NCI-H1048 (cell line): ENCODE data around the gene IFT20.
"Not testable (repeated sequence)": the region's sequence is repeated elsewhere in the genome, so short reads cannot be mapped to it uniquely, and the experiment has no call there.

Source experiments
- DNase-seq: peaks from one replicate; lab custom pipeline; 2025; lab: John Stamatoyannopoulos, UW

The IFT20 gene

DNA sequence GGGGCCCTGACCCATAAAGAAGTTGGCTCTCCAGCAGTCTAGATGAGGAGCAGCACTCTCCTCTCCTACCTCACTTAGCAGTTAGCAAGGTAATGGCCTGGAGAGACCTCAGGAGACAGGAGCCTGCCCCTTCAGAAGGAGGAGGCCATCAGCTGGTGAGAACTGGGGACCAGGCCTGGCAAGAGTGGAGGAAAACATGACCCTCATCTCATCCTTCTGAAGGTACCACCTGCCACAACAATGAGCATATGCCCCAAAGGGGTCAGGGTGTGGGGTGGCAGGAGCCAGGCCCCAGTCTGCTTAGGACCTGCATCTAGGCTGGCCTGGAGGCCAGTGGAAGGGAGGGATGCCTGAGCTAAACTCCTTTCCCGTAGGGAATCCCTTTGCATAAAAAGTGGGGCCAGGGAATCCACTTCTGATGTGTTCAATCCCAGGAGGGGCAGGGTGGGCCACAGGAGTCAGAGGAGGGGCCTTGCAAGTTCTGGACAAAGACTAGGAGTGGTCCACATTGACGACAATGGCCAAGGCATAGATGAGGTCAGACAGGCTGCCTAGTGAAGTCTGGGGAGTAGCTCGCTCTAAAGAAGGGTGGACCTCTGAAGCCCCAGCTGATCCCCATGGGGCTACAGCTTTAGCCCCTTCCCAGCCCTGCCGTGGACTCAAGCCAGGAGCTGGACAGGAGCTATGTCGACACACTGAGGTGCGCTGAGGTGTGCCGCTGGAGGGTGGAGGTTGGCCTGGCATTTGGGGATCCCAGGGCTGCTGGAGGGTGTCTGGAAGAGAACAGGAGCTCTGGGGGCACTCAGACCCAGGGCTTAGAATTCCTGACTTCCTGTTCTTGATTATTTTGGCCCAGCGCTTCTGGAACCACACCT is 28.7 kb upstream of the IFT20 start:
- DNase-seq = no peak

DNA sequence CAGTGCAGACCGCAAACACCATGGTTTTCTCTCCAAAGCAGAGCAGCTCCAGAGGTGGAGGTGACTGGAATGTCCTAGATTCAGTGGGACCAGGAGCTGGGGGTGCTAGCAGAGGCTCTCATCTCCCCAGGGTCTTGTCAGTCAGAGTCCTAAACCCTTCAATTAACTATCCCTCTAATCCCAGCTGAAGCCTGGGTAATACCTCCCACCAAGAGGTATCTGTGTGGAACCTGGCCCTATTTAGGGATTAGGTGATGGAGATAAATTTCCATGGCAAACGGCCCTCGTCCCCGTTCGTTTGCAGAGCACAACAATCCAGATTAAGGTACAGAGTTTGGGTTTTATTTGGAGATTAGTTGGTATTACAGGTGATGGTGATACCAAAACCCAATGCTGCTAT is 27.9 kb upstream of the IFT20 start:
- DNase-seq = no peak

- no peak for DNase-seq
Measured at GRCh38 chr17:28357901-28358197, 22.6 kb upstream of the IFT20 start.

DNA sequence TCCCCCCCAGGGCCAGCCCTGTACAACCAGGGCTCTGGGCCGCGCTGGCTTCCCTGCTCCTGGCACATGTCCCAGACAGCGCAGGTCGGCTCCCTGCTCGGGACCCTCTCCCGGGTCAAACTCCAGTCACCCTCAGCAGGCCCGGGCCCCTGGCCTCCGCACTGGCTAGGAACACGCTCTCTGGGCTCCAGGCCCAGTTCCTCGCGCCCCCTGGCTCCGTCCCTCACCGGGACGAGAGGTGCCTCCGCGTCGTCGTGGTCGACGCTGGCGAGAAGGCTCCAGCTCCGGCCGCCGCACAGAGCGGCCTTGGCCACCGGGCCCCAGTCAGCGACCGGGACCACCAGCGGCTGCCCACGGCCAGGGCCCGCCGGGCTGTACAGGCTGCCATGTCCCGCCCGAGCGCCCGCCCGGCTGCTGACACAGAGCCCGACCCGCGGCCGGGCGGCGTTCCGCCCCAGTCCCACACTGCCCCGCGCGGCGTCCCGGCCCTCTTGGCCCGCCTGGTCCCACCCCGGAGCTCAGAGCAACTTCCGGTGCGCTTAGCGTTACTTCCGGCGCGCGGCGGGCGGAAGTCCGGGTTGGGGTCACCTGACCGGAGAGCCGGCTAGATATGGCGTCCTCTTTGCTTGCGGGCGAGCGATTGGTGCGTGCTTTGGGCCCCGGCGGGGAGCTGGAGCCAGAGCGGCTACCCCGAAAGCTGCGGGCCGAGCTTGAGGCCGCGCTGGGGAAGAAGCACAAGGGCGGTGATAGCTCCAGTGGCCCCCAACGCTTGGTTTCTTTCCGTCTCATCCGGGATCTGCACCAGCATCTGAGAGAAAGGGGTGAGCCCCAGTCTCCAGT is 22.0 kb upstream of the IFT20 start, which contains the start of gene POLDIP2:
TSS of gene POLDIP2 (minus strand) at position 467 of the 840 bp plus-strand sequence. CDS start at position 388, 79 bp downstream.
- DNase-seq = peak; percentile 90

DNA sequence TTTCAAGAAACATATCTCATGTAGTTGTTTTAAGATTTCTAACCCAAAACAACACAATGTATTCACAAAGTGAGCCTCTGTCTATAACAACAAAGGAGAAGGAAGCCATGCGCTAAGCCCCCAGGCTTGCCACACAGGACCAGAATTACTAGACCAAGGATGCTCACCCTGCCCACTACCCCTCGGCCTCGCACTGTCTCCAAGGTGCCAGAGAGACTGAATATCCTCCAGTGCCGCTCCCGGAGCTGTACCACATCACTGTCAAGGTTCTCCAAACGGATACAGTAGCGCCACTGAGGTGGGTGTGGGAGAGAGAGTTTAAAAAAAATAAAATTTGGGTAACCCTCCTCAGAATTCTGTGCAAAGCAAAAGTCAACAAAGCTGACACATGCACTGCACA is 15.0 kb upstream of the IFT20 start:
- no peak for DNase-seq

DNA sequence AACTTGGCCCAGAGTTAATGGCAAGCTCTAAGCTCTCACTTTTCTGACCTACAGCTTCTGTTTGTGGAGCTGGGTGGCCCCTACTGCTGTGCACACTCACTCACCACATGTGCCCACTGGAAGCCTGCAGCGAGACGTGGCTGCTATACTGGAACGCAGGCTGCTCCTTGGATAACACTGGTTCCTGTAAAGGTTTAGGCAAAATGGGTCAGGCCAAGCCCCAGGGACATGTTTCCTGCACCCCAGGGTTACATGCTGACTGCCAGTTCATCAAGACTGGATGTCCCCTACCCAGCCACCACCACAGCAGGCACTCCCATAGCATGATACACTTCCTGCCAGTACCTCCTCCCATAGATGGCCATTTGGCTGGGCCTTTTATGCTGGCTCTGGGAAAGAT is 13.7 kb upstream of the IFT20 start:
- DNase-seq = no peak

DNA sequence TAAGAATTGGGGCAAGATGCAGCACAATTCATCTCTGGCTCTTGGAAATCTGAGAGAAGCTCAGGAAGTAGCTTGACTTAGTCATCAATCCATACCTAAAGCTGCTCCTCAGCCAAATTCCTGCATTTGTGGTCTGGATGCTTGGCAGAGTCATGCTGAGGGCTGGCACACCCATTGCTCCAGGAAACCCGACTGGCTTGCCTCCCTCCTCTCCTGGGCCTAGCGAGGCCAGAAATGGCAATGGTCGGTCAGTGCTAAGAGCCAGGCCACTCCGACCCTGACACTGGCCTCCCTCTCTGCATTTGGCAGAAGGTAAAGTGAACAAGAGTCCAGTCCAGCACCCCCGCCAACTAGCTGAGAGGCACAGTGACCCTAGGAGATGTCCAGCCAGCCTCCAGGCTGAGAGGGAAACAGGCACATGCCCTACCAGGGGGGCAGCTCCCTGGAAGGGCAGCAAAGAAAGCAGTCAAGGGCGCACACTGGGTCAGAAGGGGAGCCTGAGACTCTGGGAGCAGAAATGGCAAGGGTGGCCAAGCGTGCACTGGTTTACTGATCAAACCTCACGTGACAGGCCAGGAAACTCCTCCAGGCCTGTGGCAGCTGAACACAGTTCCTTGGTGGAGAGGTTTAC is 12.1 kb upstream of the IFT20 start:
- DNase-seq = no peak

GRCh38 chr17:28346746-28347246 is 11.5 kb upstream of the IFT20 start:
- no peak for DNase-seq

DNA sequence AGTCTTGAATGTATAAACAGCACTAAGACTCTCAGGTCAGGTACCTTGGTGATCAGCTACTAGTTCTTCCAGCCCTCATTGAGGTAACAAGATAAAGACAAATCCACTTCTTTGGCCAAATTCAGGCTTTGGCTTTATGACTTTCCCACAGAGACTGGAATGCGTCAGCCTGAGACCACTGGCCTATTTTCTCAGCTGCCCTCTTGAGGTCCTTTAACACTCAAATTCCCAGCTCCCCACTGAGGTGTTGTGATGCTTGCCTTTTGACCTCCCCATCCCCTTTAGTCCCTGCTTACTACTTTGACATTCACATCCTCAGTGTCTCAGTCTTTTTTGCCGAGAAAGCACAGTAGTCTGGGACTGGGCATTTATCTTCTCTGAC is 10.9 kb upstream of the IFT20 start:
- DNase-seq = no peak

DNA sequence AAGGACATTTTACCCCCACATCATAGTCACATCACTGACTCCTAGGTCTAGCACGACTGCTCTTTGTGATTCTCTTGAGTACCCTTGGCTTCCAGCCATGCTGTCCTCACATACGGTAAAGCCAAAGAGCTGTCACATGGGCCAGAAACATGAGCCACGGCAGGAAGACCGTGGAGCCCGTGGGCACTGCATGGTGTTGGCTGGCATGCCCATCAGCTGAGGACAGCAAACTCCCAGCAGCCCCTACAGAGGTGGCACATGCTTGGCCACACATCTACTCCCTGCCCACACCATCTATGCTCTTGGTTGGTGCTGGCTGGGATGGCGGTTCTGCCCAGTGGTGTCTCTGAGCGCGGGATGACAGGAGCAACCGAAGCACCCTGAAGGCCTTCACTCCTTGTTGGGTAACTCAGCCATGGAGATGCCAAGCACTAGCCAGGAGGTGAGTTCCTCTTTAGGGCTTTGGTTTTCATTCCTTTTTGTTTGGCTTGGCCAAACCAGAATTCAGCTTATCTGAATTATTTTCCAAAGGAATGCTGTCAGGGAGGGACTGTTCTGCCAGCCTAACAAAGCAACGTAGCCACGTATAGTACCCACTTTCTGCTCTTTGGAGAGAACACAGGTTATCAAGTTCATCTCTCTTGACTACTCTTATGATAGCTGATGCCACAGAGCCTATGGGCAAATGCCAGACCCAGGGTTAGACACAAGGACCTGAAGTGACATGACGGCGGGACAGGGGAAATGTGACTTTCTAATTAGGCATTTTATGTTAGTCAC is 10.3 kb upstream of the IFT20 start:
- DNase-seq = no peak

GRCh38 chr17:28344435-28344901 is 9.2 kb upstream of the IFT20 start:
- DNase-seq = no peak

GRCh38 chr17:28344011-28344410 is 8.7 kb upstream of the IFT20 start:
- no peak for DNase-seq

GRCh38 chr17:28343491-28343932 is 8.2 kb upstream of the IFT20 start:
- DNase-seq = no peak

DNA sequence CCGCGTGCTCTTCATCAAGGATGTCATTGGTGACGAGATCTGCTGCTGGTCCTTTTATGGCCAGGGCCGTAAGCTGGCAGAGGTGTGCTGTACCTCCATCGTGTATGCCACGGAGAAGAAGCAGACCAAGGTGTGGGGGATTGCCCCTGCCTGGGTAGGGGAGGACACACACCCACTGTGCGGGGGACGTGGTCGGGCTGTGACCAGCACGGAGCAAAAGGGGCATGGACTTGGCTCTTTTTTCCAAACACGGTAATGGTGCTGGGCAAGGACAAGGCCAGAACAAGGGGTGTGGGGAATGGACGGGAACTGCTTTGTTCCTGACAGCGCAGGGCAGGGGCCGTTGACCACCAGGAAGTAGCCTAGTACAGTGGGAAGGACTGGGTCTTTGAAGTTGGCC is 7.0 kb upstream of the IFT20 start:
- DNase-seq = no peak

DNA sequence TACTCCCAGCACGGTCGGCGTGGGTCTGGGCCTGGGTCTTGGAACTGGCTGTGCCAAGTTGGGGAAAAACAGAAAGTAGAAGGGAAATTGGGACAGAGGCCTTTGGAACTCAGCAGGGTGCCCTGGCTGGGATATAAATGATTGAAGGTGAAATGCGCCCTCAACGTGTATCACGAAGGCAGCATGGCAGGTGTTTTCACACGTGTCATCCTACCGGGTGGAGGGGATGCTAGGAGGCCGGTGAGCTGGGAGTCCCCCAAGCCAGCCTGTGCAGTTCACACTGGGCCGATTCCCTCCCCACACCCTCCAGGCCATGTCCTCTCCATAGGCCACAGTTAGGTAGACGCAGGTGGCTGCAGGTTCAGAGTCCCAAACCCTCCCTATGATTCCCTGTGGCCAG is 6.2 kb upstream of the IFT20 start:
- no peak for DNase-seq

- DNase-seq = no peak
Measured at GRCh38 chr17:28340374-28340773, 5.1 kb upstream of the IFT20 start.

DNA sequence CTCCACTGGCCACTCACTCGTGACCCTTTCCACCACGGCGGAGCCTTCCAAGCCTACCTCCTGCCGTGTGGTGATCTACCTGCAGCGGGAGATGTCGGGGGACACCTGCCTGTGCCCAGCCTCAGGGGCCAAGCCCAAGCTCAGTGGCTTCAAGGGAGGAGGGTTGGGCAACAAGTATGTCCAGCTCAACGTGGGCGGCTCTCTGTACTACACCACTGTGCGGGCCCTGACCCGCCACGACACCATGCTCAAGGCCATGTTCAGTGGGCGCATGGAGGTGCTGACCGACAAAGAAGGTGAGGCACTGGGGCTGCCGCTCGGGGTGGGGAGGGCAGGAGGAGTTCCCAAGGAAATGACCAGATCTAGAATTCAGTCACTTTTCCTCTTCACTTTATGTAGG is 4.2 kb upstream of the IFT20 start:
- DNase-seq = no peak

- DNase-seq = not testable (repeated sequence)
Measured at GRCh38 chr17:28338769-28339212, 3.5 kb upstream of the IFT20 start.

- DNase-seq = no peak
Measured at GRCh38 chr17:28338056-28338768, 2.9 kb upstream of the IFT20 start.

DNA sequence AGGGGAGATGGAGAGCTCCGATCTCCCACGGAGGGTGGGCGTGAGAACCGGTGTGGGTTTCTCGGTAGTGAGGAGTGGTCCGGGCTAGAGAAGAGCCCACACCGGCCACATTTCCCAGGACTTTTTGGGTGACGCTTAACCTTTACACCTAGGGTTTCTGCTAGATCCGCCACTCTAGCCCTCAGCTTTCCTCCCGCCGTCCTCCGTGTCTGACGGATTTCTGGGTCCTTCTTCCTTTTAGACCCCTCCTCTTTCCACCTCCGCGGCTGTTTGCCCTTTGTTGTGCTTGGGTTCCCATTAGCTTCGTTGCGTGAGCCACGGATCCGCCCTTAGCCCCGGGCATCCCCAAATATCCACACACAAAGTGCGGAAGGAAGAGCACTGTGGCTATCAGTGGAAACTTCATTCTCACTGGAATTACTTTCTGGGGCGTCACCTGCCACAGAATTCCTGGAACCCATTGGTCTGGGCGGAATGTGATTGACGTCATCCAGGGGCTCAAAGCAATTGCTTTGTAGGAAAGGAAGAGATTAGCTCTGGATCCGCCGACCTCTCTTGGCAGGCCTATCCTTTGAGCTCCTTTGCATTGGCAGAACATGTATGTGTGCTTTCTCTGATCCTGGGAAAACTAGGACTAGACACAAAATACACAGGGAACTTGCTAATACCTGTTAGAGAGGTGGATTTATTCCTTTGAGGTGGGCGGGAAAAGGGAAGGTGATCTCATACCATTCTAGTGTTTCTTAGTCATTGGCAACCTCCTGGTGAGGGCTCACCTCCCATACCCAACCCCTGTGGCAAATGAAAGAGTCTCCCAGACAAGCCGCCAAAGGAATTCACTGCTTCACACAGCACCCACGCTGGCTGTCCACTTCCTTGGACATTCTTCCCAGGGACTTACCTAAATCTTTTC is 943 bp upstream of the IFT20 start:
- DNase-seq = peak; percentile 35
